Endothelial cell of umbilical vein (primary cell): ENCODE results near the gene H2BK1. TPM values are rescaled to one million over a fixed set of nuclear protein-coding genes. Genes with fewer than 3 reads are reported as not detected.

Source experiments
- BruUV-seq: library from RNA; stranded (reverse); fragments of 400-500 nt; replicated peaks from 2 replicates; lab custom pipeline; 2021; lab: Mats Ljungman, UMichigan
- CTCF ChIA-PET: fragments of 300-600, 350-600 bp; sonication (Branson Sonifier 250); formaldehyde crosslinking; loops from one replicate; lab custom pipeline; 2021; ENCODE audit warnings: antibody characterized with exemption, inconsistent platforms; lab: Charles Lee
- POLR2A ChIA-PET: fragments of 300-600, 350-600 bp; sonication (Branson Sonifier 250); formaldehyde crosslinking; loops from one replicate; lab custom pipeline; 2021; ENCODE audit warnings: antibody characterized with exemption, inconsistent platforms; lab: Charles Lee
- DNase-seq: peaks from one replicate; pipeline ENCODE4 v3.0.0-alpha.2; 2011; ENCODE audit warnings: low read depth, low spot score
- FAIRE-seq: peaks from 2 replicates; lab custom pipeline; 2011; peaks lifted over from hg19 to GRCh38; lab: Jason Lieb, UNC
- H2AFZ ChIP-seq: 2 replicates; pipeline ENCODE4 v1.6.0; 2012; ENCODE audit warnings: low read depth, low read length, control low read depth, inconsistent platforms
- H3K27ac ChIP-seq: 2 replicates; pipeline ENCODE4 v1.5.1; 2011; ENCODE audit warnings: low read depth, mild to moderate bottlenecking, control low read depth, low read length, moderate library complexity; ENCODE audit not compliant: insufficient read depth
- H3K27me3 ChIP-seq, 2 experiments: 2 replicates each; pipeline versions ENCODE4 v1.6.0 to v1.6.1; 2011; ENCODE audit warnings: low read length in 2 of 2, mixed read lengths in 1 of 2; ENCODE audit not compliant: control insufficient read depth in 2 of 2, insufficient read depth in 2 of 2
- H3K36me3 ChIP-seq, 2 experiments: 2 replicates in 1 of 2; 3 replicates in 1 of 2; pipeline ENCODE4 v1.5.1; 2011; ENCODE audit warnings: low read length in 2 of 2, mild to moderate bottlenecking in 1 of 2, moderate library complexity in 1 of 2; ENCODE audit not compliant: control insufficient read depth in 2 of 2, insufficient read depth in 2 of 2; ENCODE audit errors: extremely low read depth in 1 of 2
- H3K4me1 ChIP-seq: 3 replicates; pipeline ENCODE4 v1.5.1; 2011; ENCODE audit warnings: mild to moderate bottlenecking, low read length; ENCODE audit not compliant: control insufficient read depth, insufficient read depth; ENCODE audit errors: extremely low read depth
- H3K4me2 ChIP-seq: 2 replicates; pipeline ENCODE4 v1.6.1; 2011; ENCODE audit warnings: low read length, control low read depth, mixed read lengths; ENCODE audit not compliant: insufficient read depth
- H3K4me3 ChIP-seq, 3 experiments: fragments of 200-600 bp in 1 of 3; sonication (generic), shearing (Covaris generic) in 1 of 3; replicated peaks in 1 of 3; 2 replicates each; pipeline ENCODE4 v1.5.1; 2011 to 2016; ENCODE audit warnings: control low read depth in 3 of 3, low read length in 3 of 3, mild to moderate bottlenecking in 2 of 3, inconsistent platforms in 1 of 3, low read depth in 1 of 3, moderate library complexity in 1 of 3; ENCODE audit not compliant: insufficient read depth in 1 of 3
- H3K79me2 ChIP-seq: 2 replicates; pipeline ENCODE4 v1.6.0; 2012; ENCODE audit warnings: low read length, inconsistent platforms; ENCODE audit not compliant: control insufficient read depth, insufficient read depth
- H3K9ac ChIP-seq: replicated peaks from 2 replicates; pipeline ENCODE3; 2011; ENCODE audit warnings: low read length, control low read depth; ENCODE audit not compliant: insufficient read depth; ENCODE audit errors: extremely low read depth
- H3K9me1 ChIP-seq: replicated peaks from 3 replicates; pipeline ENCODE4 v1.6.0; 2011; ENCODE audit warnings: mild to moderate bottlenecking, low read length; ENCODE audit not compliant: control insufficient read depth, insufficient read depth; ENCODE audit errors: extremely low read depth
- H3K9me3 ChIP-seq: replicated peaks from 2 replicates; pipeline ENCODE4 v1.5.1; 2012; ENCODE audit warnings: low read length, inconsistent platforms; ENCODE audit not compliant: control insufficient read depth, insufficient read depth
- H4K20me1 ChIP-seq: replicated peaks from 2 replicates; pipeline ENCODE3; 2011; ENCODE audit warnings: mild to moderate bottlenecking, low read length; ENCODE audit not compliant: control insufficient read depth, insufficient read depth; ENCODE audit errors: extremely low read depth
- EZH2 ChIP-seq: IDR thresholded peaks from 2 replicates; pipeline ENCODE4 v1.6.1; 2012; ENCODE audit warnings: borderline replicate concordance, low read depth, mild to moderate bottlenecking, moderate library complexity, low read length, inconsistent platforms; ENCODE audit not compliant: severe bottlenecking
- FOS ChIP-seq: IDR thresholded peaks from 2 replicates; pipeline ENCODE4 v1.6.1; 2011; ENCODE audit warnings: mild to moderate bottlenecking, low read length, moderate library complexity, borderline replicate concordance; ENCODE audit not compliant: insufficient read depth
- GATA2 ChIP-seq: IDR thresholded peaks from 2 replicates; pipeline ENCODE4 v1.7.0; 2011; ENCODE audit warnings: low read depth, mild to moderate bottlenecking, moderate library complexity, mixed read lengths, low read length; ENCODE audit not compliant: insufficient read length, insufficient read depth
- JUN ChIP-seq: IDR thresholded peaks from 2 replicates; pipeline ENCODE4 v1.6.1; 2011; ENCODE audit warnings: borderline replicate concordance, low read depth; ENCODE audit not compliant: insufficient read length, insufficient read depth
- MYC ChIP-seq: IDR thresholded peaks from one replicate; pipeline ENCODE4 v1.6.1; 2011; ENCODE audit warnings: mild to moderate bottlenecking, low read depth, low read length
- POLR2A ChIP-seq: IDR thresholded peaks from 2 replicates; pipeline ENCODE4 v1.6.1; 2012; ENCODE audit warnings: low read depth, mild to moderate bottlenecking, control low read depth, low read length
- POLR2AphosphoS5 ChIP-seq: IDR thresholded peaks from 2 replicates; pipeline ENCODE4 v1.6.1; 2012; ENCODE audit warnings: low read depth, mild to moderate bottlenecking, control low read depth, low read length, moderate library complexity; ENCODE audit not compliant: insufficient read depth
- dilution Hi-C: fragments of 300-500 bp; cut with MboI; formaldehyde crosslinking; loops from one replicate; pipeline ENCODE4 v1.15.0; 2019; ENCODE audit warnings: low sequenced_read_pairs; ENCODE audit not compliant: extremely low pct_ligation_motif_present
- intact Hi-C: fragments of 100-400 bp; cut with micrococcal nuclease; formaldehyde crosslinking; loops from one replicate; pipeline ENCODE4 v1.10.0; 2022
- polyA plus RNA-seq, 4 experiments: library from polyadenylated mRNA; depleted of rRNA in 3 of 4; stranded (reverse) in 3 of 4; unstranded in 1 of 4; fragments of >200 nt; gene quantifications; 2 replicates each; pipeline versions ENCODE4 v1.2.1 to v1.2.3, GENCODE V29; 2011 to 2012; ENCODE audit warnings: missing spikeins in 1 of 4
- total RNA-seq: library from RNA; stranded (reverse); gene quantifications from 2 replicates; pipeline ENCODE4 v1.2.3, GENCODE V29; 2021
- TF ChIP-seq, protein P1 (sequence below): IDR thresholded peaks from 2 replicates; pipeline ENCODE4 v1.6.1; 2011; ENCODE audit not compliant: insufficient read depth, insufficient read length
- TF ChIP-seq, protein P2 (sequence below), 2 donors: IDR thresholded peaks; 1 replicate in 1 of 2; 2 replicates in 1 of 2; pipeline ENCODE4 v1.5.1; 2011; ENCODE audit warnings: low read length in 2 of 2, mild to moderate bottlenecking in 2 of 2, moderate library complexity in 2 of 2, control low read depth in 1 of 2, inconsistent platforms in 1 of 2, low read depth in 1 of 2; ENCODE audit not compliant: insufficient read depth in 1 of 2; ENCODE audit errors: extremely low read depth in 1 of 2

The H2BK1 gene
- total and polyA plus RNA-seq, 2 donors (not counting 3 experiments of a cell fraction or from before 2014, with no cell fraction given), result not detected

DNA sequence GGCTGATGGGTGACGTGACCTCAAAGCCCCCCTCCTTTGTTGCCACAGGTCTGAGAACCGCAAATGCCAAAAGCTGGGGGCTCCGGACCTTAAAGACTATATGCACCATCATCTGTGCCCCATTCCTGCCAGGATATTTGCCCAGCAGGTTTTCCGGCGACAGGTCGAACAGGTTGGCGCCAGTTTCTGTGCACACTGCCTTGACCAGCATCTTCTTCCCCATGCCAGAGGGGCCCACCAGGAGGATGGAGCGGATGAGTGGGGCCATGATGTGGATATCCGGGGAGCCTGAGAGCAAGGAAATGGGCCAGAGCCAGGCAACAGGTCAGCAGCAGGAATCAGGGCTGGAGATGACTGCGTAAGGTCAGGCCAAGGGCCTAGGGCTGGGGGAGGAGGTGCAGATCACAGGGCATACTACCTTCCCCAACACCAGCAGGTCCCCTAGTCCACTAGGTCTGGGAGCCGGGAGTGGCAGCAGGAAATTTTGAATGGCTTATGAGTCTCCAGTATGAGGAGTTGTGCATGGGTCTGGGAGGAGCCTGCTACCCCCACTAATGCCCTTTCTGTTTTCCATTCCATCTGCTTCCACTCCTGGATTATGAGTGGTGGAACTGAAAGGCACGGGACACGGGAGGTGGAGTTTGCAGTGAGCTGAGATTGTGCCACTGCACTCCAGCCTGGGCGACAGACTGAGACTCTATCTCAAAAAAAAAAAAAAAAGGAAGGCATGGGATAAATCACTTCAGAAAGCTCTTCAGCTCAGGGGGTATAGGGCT is 16.9 kb downstream of the H2BK1 start:
- Histone ChIP-seq H3K4me2 (no peak overlapping the region), H3K9me3 (no peaks in the 10 kb centered on the region), H3K9me1 (no peaks in the 10 kb centered on the region), H3K27ac (no peak overlapping the region), H3K27me3 (peaks cover 15 to 17% of the 10 kb centered on the region in 2 experiments), H3K4me1 (no peaks in the 10 kb centered on the region), H3K36me3 (no peaks in the 10 kb centered on the region), H2AFZ (no peak overlapping the region), H4K20me1 (no peaks in the 10 kb centered on the region), H3K9ac (no peak overlapping the region), H3K79me2 (no peaks in the 10 kb centered on the region), H3K4me3 (no peak overlapping the region)
- no TSS peak for BruUV-seq
- no peak for TF ChIP-seq EZH2
- TF ChIP-seq POLR2AphosphoS5, result no peak
- TF ChIP-seq, protein P1, sequence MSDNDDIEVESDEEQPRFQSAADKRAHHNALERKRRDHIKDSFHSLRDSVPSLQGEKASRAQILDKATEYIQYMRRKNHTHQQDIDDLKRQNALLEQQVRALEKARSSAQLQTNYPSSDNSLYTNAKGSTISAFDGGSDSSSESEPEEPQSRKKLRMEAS, result no peak
- no peak for TF ChIP-seq MYC
- no peak for TF ChIP-seq POLR2A
- TF ChIP-seq GATA2, result no peak
- TF ChIP-seq FOS, result no peak
- no peak for TF ChIP-seq JUN
- TF ChIP-seq, protein P2, sequence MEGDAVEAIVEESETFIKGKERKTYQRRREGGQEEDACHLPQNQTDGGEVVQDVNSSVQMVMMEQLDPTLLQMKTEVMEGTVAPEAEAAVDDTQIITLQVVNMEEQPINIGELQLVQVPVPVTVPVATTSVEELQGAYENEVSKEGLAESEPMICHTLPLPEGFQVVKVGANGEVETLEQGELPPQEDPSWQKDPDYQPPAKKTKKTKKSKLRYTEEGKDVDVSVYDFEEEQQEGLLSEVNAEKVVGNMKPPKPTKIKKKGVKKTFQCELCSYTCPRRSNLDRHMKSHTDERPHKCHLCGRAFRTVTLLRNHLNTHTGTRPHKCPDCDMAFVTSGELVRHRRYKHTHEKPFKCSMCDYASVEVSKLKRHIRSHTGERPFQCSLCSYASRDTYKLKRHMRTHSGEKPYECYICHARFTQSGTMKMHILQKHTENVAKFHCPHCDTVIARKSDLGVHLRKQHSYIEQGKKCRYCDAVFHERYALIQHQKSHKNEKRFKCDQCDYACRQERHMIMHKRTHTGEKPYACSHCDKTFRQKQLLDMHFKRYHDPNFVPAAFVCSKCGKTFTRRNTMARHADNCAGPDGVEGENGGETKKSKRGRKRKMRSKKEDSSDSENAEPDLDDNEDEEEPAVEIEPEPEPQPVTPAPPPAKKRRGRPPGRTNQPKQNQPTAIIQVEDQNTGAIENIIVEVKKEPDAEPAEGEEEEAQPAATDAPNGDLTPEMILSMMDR (IDR thresholded peaks at IDR 0.05; ENCODE audit: extremely low read depth in 1 of 2, insufficient read depth in 1 of 2, low read depth in 1 of 2, low read length in 2 of 2), result no peak
- FAIRE-seq (no peak), DNase-seq (no peak)
- CTCF ChIA-PET, result interaction anchor here (0.6 kb wide), 1 partner anchor 31 kb away, joined by 3 read pairs; no protein-coding TSS in a partner anchor
- intact Hi-C loops (no loop called here), dilution Hi-C loops (no loop called here)
- POLR2A ChIA-PET, result no interaction called here
